Measurements from ENCODE around the gene GPR31.
"Not testable (repeated sequence)": the region's sequence is repeated elsewhere in the genome, so short reads cannot be mapped to it uniquely, and the experiment has no call there.

DNA sequence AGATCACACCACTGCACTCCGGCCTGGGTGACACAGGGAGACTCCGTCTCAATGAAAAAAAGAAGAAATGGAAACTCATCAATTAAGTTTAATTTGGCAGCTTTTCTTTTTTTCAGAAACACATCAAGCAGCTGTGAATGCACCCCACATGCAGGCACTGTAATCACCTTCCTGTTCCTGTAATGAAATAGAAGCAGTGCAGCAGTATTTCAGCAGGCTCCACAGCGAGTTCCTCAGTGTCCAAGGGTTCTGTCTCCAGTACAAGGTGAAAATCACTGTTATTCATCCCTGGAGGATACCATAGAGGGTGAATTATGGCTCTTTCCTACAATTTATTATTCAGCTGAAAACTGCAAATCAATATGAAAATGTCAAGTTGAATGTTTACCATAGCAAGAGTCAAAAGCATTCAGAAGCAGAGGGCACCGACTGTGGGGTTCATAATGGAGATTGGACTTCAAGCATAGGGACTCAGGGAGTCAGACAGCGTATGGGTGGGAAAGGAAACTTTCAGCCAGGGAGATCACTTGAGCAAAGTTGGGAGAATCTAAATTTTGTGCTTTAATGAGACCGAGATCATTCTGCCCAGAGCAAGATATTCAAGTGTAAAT lies 35.8 kb upstream of the GPR31 start:
- not testable (repeated sequence) for TF ChIP-seq ZNF311 (tag by site-specific recombination; IDR thresholded peaks at IDR 0.05; ENCODE audit: borderline replicate concordance); ZNF146 (tag by site-specific recombination; IDR thresholded peaks at IDR 0.05); ZXDB (tag by site-specific recombination; IDR thresholded peaks at IDR 0.05); CTCF (tag by site-specific recombination; IDR thresholded peaks at IDR 0.05); ZNF776 (tag by site-specific recombination; IDR thresholded peaks at IDR 0.05; ENCODE audit: borderline replicate concordance); REST (tag by site-specific recombination; IDR thresholded peaks at IDR 0.05); ZNF529 (tag by site-specific recombination; IDR thresholded peaks at IDR 0.05; ENCODE audit: insufficient replicate concordance); ZSCAN23 (tag by site-specific recombination; IDR thresholded peaks at IDR 0.05); ZNF274 (IDR thresholded peaks at IDR 0.05; ENCODE audit: low read length); ZNF274 (tag by site-specific recombination; IDR thresholded peaks at IDR 0.05; ENCODE audit: borderline replicate concordance); ZNF624 (tag by site-specific recombination; IDR thresholded peaks at IDR 0.05); ZNF302 (tag by site-specific recombination; IDR thresholded peaks at IDR 0.05; ENCODE audit: low read depth); ZEB2 (tag by site-specific recombination; IDR thresholded peaks at IDR 0.05)
- TF ChIP-seq, protein P1, sequence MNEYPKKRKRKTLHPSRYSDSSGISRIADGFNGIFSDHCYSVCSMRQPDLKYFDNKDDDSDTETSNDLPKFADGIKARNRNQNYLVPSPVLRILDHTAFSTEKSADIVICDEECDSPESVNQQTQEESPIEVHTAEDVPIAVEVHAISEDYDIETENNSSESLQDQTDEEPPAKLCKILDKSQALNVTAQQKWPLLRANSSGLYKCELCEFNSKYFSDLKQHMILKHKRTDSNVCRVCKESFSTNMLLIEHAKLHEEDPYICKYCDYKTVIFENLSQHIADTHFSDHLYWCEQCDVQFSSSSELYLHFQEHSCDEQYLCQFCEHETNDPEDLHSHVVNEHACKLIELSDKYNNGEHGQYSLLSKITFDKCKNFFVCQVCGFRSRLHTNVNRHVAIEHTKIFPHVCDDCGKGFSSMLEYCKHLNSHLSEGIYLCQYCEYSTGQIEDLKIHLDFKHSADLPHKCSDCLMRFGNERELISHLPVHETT (tag by site-specific recombination; IDR thresholded peaks at IDR 0.05) = not testable (repeated sequence)
